Measurements from ENCODE around the gene CELA3B. TPM values are rescaled to one million over a fixed set of nuclear protein-coding genes. Genes with fewer than 3 reads are reported as not detected.

The CELA3B gene
- total and polyA plus RNA-seq, 3 donors from 2014 or later = 0.34 to 0.63 TPM; not detected in 1

GRCh38 chr1:21935891-21936365 lies 40.9 kb upstream of the CELA3B start:
- Histone ChIP-seq H3K4me1 (peaks cover 49% of the 10 kb centered on the region), H3K27ac (peak overlapping the region; percentile 36 to 75)

GRCh38 chr1:21936366-21937031 lies 40.3 kb upstream of the CELA3B start:
- DNase-seq = no peak
- intact Hi-C loops (cut with DNase I; ENCODE audit: low total_unique reads) = no loop called here
- 7 to 9% methylated on average over 10 to 22 of the region's 34 CpGs for WGBS, 2 donors
- Histone ChIP-seq H3K4me1 (peaks cover 44% of the 10 kb centered on the region), H3K9me3 (no peaks in the 10 kb centered on the region), H3K36me3 (ENCODE audit: low read depth, missing control alignments) (no peaks in the 10 kb centered on the region), H3K4me3 (peak overlapping the region; percentile 62 to 70), H3K27ac (peak overlapping the region; percentile 36 to 75), H3K27me3 (no peaks in the 10 kb centered on the region)
- TF ChIP-seq CTCF (IDR thresholded peaks at IDR 0.05) = no peak
- no peak for TF ChIP-seq POLR2A (IDR thresholded peaks at IDR 0.05)

More at GRCh38 chr1:21935891-21936365, 40.9 kb upstream of the CELA3B start:
- 17 to 24% methylated on average over 8 of the region's 8 CpGs for WGBS, 2 donors
- H3K36me3 ChIP-seq (ENCODE audit: low read depth, missing control alignments) = no peaks in the 10 kb centered on the region
- intact Hi-C loops (cut with DNase I; ENCODE audit: low total_unique reads) = no loop called here
- peak overlapping the region; percentile 62 to 70 for H3K4me3 ChIP-seq
- no peaks in the 10 kb centered on the region for H3K27me3 ChIP-seq
- DNase-seq = no peak
- no peaks in the 10 kb centered on the region for H3K9me3 ChIP-seq
- TF ChIP-seq POLR2A (IDR thresholded peaks at IDR 0.05) = no peak
- no peak for TF ChIP-seq CTCF (IDR thresholded peaks at IDR 0.05)

GRCh38 chr1:21937034-21937371 lies 39.8 kb upstream of the CELA3B start, which contains the start of gene HSPG2:
HSPG2 (minus strand) TSS chr1:21937310; CDS start chr1:21937217, 93 bp downstream.
- Histone ChIP-seq H3K27me3 (no peaks in the 10 kb centered on the region), H3K27ac (peak within 1 kb of the TSS; percentile 36 to 82), H3K4me3 (peak within 1 kb of the TSS; percentile 62 to 70), H3K36me3 (ENCODE audit: low read depth, missing control alignments) (no peaks in the 10 kb centered on the region), H3K4me1 (peaks cover 39% of the 10 kb centered on the region), H3K9me3 (no peaks in the 10 kb centered on the region)
- intact Hi-C loops (cut with DNase I; ENCODE audit: low total_unique reads) = no loop called here
- TF ChIP-seq POLR2A (IDR thresholded peaks at IDR 0.05) (no peak), CTCF (IDR thresholded peaks at IDR 0.05) (no peak)
- 0% methylated on average over 11 of the region's 52 CpGs; no CpG with 5 or more reads in 1 of the 2 donors for WGBS, 2 donors
- no peak for DNase-seq

- no peak for TF ChIP-seq CTCF (IDR thresholded peaks at IDR 0.05)
- no peak for TF ChIP-seq POLR2A (IDR thresholded peaks at IDR 0.05)
- H3K9me3 ChIP-seq = no peaks in the 10 kb centered on the region
- intact Hi-C loops (cut with DNase I; ENCODE audit: low total_unique reads) = no loop called here
- no peaks in the 10 kb centered on the region for H3K27me3 ChIP-seq
- peak overlapping the region; percentile 3 to 82 for H3K27ac ChIP-seq
- DNase-seq = peak; percentile 86
- 13 to 21% methylated on average over 19 to 26 of the region's 69 CpGs for WGBS, 2 donors
- peaks cover 34% of the 10 kb centered on the region for H3K4me1 ChIP-seq
- H3K4me3 ChIP-seq = peak overlapping the region; percentile 37 to 70
- no peaks in the 10 kb centered on the region for H3K36me3 ChIP-seq (ENCODE audit: low read depth, missing control alignments)
These were observed 39.3 kb upstream of the CELA3B start for GRCh38 chr1:21937372-21938121.
